ENCODE data around the gene PKD1L1.
A peak's percentile ranks its signal among the peaks of the same experiment; 100 is the strongest.
"Not testable (repeated sequence)": the region's sequence is repeated elsewhere in the genome, so short reads cannot be mapped to it uniquely, and the experiment has no call there.

PKD1L1 gene, protein sequence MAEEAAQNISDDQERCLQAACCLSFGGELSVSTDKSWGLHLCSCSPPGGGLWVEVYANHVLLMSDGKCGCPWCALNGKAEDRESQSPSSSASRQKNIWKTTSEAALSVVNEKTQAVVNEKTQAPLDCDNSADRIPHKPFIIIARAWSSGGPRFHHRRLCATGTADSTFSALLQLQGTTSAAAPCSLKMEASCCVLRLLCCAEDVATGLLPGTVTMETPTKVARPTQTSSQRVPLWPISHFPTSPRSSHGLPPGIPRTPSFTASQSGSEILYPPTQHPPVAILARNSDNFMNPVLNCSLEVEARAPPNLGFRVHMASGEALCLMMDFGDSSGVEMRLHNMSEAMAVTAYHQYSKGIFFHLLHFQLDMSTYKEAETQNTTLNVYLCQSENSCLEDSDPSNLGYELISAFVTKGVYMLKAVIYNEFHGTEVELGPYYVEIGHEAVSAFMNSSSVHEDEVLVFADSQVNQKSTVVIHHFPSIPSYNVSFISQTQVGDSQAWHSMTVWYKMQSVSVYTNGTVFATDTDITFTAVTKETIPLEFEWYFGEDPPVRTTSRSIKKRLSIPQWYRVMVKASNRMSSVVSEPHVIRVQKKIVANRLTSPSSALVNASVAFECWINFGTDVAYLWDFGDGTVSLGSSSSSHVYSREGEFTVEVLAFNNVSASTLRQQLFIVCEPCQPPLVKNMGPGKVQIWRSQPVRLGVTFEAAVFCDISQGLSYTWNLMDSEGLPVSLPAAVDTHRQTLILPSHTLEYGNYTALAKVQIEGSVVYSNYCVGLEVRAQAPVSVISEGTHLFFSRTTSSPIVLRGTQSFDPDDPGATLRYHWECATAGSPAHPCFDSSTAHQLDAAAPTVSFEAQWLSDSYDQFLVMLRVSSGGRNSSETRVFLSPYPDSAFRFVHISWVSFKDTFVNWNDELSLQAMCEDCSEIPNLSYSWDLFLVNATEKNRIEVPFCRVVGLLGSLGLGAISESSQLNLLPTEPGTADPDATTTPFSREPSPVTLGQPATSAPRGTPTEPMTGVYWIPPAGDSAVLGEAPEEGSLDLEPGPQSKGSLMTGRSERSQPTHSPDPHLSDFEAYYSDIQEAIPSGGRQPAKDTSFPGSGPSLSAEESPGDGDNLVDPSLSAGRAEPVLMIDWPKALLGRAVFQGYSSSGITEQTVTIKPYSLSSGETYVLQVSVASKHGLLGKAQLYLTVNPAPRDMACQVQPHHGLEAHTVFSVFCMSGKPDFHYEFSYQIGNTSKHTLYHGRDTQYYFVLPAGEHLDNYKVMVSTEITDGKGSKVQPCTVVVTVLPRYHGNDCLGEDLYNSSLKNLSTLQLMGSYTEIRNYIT (N-terminal part only)

DNA sequence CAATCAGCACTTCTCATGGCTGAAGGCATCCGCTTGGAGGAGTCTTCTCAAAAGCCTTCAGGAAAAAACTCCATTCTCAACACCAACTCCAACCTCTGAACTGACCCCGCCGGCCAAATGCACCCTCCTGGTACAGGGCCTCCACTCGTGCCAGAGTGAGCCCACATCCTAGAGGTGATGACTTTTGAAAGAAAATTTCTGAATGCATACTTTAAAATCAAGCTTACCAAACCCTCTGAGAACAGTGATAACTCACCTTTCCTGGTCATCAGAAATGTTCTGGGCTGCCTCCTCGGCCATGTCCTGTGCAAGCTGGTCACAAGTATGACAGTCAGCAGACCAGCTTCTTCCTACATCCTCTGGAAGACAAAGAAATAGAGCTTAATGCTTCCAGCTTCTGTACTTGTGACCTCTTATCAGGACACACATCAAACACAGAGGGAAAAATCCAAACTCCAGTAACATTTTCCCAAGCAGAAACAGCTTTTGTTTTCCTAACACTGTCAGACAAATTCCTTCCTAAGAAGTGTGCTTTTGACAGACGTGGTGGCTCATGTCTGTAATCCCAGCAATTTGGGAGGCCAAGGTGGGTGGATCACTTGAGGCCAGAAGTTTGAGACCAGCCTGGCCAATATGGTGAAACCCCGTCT lies at the start of gene PKD1L1:
TSS of gene PKD1L1 (minus strand) at position 326 of the 650 bp plus-strand sequence. CDS start at position 300, 26 bp downstream.
- DNase-seq (ENCODE audit: low spot score), result no peak

DNA sequence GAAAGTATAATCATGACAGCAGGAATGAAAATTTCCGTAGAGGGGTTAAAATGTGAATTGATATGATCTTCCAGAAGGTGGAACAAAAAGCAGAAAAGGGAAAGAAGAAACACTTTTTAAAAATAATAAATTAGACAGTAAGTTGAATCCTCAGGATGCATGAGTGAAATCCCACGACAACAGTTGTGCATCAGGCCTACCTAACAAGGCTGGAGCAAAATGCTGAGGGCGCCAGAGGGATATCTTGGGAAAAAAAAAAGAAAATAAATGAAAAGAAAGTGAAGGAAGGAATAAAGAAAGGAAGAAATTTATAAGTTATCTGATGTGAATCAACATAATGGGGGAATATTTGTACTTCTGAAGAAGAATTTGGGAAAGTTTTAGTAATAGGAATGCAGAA lies 44.2 kb upstream of the PKD1L1 start:
- DNase-seq (ENCODE audit: low spot score), result no peak

DNA sequence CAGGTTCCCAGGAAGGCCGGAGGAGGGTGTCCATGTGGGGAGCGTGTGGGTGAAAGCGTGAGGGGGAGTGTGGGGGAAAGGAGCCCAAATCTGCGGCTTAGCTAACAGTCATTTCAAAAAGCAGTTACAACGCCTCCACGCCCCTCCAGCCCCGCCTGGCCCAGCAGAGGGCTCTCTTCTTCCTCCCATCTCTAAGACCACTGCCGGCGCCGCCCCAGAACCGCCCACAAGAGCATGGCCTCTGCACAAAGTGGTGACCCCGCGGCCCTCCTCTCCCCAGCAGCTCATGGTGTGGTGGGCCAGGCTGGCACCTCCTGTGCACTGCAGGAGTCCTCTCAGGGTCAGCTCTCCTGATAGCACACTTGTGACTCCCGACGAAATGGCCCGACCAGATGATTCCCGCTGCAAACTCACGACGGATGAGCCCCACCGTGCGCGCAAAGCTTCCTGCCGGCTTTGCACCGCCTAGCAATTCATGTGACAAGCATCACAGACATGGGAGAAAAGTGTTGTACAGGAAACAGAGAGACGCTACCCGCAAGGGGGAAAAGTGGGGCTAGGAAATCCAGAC lies 43.6 kb upstream of the PKD1L1 start:
- DNase-seq (ENCODE audit: low spot score), result peak; percentile 89

DNA sequence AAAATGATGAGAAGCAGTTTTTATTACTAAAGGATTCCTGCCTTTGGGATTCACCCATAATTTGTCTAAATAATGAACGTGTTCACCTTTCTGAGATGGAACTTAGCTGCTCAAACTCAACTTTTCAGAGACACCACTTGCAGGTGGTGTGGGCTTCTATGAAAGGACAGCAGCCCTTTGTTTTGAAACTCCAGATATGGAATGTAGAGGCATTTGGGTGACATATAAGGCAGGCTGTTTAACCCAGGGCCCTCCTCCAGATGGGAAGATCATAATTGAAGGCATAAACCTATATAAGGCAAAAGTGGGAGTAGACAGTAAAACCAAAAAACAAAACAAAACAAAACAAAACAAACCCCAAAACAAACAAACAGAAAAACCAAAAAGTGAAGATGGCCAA lies 43.0 kb upstream of the PKD1L1 start:
- no peak for DNase-seq (ENCODE audit: low spot score)

DNA sequence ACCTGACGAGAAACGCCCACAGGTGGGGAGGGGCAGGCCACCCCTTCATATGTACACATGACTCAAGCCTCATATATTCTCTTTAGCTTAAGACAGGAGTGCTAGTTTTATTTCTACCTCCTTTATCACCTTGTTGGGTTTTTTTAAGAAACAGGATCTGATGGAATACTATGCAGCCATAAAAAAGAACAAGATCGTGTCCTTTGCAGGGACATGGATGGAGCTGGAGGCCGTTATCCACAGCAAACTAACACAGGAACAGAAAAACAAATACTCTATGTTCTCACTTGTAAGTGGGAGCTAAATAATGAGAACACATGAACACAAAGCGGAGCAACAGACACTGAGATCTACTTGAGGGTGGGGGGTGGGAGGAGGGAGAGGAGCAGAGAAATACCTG lies 42.3 kb upstream of the PKD1L1 start:
- DNase-seq (ENCODE audit: low spot score), result no peak

DNA sequence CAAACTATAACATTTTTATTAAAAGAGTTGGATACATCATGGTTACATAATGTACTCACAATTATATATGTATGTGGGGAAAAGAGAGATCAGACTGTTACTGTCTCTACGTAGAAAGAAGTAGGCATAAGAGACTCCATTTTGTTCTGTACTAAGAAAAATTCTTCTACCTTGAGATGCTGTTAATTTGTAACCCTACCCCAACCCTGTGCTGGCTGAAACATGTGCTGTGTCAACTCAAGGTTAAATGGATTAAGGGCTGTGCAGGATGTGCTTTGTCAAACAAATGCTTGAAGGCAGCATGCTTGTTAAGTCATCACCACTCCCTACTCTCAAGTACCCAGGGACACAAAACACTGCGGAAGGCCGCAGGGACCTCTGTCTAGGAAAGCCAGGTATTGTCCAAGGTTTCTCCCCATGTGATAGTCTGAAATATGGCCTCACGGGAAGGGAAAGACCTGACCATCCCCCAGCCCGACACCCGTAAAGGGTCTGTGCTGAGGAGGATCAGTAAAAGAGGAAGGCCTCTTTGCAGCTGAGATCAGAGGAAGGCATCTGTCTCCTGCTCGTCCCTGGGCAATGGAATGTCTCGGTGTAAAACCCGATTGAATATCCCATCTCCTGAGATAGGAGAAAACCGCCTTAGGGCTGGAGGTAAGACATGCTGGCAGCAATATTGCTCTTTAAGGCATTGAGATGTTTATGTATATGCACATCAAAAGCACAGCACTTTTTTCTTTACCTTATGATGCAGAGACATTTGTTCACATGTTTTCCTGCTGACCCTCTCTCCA lies 41.5 kb upstream of the PKD1L1 start:
- not testable (repeated sequence) for DNase-seq (ENCODE audit: low spot score)

DNA sequence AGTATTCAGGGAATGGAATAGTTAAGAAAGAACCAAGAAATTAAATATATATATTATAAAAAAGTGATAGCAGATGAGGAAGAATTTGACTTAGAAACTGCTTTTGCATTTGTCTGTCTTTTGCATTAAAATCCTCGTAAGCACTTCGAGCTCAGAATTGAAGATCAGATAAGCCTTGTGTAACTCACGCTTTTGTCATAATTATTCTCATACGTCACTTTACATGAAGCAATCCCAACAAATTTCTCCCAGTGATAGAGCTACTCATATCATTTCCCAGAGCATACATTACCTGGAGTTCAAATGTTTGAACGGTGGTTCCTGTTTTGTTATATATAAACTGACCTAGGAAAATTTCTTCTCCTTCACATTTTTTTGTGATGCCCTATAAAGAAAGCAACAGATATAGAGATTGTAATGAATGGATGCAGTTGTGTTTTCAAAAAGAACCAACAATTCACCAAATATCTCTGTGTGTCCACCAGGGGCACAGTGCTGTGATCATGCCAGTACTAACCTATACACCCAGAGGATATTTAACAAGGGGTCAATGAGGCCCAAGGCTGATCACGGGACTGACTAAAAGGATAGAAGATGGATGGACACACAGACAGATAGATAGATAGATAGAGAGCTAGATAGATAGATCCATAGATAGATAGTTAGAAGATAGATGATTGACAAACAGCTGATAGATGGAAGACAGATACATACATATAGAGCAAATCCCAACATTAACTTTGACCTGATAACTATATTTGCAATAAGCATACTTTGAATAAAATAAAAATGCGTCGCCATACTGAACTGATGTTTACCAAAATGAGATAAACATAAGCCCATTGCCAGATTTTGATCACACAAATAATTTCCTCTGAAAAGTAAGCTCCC lies 40.5 kb upstream of the PKD1L1 start:
- no peak for DNase-seq (ENCODE audit: low spot score)

DNA sequence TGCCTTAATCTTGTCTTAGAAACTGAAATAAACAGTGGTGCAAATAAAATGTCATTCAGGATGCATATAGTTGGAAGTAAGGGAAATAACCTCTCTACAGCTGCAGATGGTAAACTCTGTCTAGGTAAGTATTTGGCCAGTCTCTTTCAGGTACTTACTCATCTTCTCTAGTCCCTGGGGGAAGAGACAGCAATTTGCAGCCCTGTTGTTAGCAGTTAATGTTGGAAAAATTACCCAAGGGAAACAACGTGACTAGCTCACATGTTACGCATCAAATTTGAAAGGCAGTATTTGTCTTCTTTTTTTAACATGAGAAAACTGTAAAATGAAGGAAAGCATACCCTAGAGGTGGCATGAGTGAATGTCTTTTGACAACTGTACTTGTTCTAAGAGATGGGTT lies 34.3 kb upstream of the PKD1L1 start:
- DNase-seq (ENCODE audit: low spot score), result no peak

DNA sequence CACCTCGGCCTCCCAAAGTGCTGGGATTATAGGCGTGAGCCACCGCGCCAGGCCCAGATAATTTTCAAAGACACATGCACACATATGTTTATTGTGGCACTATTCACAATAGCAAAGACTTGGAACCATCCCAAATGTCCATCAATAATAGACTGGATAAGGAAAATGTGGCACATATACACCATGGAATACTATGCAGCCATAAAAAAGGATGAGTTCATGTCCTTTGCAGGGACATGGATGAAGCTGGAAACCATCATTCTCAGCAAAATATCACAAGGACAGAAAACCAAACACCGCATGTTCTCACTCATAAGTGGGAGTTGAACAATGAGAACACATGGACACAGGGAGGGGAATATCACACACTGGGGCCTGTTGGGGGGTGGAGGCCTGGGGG lies 32.4 kb upstream of the PKD1L1 start:
- DNase-seq (ENCODE audit: low spot score), result not testable (repeated sequence)

DNA sequence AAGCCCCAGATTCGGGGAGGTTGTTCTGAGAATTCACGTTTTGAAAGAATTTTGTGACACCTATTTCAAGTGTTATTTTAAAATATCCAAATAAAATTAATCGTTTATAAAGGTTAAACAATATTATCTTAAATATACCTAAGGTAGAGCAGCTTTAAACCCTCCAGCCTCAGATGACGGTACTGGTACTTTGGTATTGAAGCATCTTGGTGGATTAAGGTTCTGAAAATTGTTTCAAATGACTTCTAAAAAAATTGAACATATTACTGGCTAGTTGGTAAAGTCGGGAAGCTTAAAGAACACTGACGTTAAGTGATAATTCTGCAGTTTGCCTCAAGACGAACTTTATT lies 31.5 kb upstream of the PKD1L1 start:
- no peak for DNase-seq (ENCODE audit: low spot score)

DNA sequence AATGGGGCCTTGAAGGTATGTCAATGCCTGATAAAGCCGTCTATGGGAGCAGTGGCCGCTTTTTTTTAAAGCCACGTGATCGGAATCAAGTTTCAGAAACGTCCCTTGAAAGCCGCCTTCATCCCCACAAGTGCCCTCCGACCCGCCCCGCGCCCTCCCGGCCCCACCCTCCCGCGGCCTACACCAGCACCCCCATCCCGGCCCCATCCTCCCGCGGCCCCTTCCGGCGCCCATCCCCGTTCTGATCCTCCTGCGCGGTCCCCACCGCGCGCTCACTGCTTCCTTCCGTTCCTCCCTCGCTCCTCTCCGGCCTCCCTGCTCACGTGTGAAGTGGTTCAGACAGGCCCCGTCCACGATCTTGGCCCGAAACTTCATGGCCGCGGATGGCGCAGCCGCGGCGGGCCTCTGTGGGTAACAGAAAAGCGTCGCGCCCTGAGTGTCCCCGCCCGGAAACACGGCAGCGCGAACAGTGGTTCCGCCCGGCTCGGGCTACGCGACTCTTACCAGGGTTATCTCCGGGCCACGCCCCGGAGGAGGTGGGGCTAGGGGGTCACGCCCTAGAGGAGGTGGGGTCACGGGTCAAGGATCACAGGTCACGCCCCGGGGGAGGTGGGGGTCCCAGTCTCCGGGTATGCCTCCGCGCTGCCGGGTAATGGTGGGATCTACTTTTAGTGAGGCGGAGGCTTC lies 31.0 kb upstream of the PKD1L1 start, which contains the start of gene HUS1:
TSS of gene HUS1 (minus strand) at position 471 of the 687 bp plus-strand sequence. CDS start at position 375, 96 bp downstream.
- DNase-seq (ENCODE audit: low spot score), result peak; percentile 94

DNA sequence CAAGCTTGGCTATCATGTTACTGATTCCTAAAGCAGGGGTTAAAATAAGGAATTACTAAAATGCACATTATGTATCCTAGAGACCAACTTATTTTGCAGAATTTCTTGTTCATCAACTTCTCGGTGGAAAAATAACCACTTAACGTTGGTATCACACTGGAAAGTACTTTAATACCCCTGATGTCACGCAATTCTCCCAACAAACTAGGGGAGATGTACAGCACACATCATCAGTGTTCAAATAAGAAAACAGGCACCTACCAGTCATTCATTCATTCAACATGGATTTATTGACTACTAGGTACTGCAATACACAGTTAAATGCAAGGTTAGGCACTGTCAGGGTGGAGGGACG lies 30.5 kb upstream of the PKD1L1 start:
- no peak for DNase-seq (ENCODE audit: low spot score)

DNA sequence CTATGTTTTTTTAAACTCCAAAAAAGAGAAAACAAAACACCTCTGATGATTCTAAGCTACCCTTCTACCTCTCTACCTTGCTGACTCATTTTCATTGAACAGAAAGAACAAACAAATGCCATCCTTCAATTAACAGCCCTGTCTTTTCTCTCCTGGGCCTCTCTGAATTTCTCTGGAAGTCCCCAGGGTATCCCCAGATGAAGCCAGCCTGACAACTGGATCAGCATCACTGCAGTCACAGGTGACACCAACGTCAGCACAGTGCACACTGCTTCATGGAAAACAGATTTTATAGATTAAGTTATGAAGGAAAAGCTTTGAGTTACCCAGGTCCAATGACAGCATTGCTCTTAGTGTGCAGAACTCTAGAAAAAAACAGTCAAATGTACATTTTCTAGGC lies 25.5 kb upstream of the PKD1L1 start:
- no peak for DNase-seq (ENCODE audit: low spot score)

DNA sequence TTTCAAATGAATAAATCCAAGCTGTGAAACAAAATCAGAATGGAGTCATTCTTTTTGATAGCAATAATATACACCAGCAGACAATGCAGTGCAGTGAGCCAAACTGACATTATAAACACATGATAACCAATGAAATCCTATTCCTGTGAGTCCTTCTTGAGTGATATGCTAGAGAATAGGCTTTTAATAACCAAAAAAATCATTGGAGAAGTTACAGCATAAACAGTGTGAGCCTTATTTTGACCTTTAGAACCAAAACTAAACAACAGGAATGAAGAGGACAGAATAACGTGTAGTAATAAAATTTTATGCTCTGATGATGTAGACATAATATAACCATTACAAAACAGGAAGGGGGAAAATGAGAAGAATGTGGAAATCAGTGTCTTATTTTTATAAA lies 22.5 kb upstream of the PKD1L1 start:
- no peak for DNase-seq (ENCODE audit: low spot score)

DNA sequence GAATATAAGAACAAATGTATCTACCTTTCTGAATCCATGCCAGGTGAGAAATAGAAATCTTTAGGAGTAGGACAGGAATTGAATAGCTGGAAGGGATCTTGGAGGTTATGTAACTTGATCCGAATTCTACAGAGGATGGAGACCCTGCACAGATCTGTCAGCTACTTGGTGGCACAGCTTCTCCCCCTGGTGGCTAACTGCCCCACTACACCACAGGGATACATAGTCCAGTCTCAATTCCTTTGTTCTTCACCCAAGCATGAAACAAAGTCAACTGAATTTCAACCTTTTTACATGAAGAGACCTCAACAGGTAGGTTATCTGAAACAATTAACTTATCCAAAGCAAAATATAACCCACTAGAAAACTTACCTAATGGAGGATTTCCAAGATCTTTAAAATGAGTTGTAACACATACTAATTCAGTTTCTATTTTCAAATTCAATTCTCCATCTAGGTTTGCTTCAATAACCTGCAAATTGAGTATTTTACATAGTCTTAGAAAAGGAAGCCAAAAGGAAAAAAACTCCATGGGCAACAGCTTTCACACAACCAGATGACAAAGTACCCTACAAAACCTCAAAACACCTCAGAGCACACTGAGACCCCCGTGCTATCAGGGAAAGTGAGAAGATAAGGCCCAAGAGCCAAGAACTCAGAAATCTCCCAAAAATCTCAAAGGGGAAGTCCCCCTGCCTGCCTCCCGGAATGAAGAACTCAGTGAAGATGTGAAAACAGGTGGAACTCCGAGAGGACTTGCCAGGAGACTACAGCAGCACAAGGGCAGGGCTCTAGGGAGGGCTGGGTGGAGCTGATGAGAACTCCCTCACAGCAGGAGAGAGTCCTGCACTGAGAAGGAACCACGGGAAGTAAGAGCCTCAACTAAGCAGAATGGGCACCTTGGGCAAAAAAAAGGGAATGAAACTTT lies 20.8 kb upstream of the PKD1L1 start:
- DNase-seq (ENCODE audit: low spot score), result peak; percentile 65

DNA sequence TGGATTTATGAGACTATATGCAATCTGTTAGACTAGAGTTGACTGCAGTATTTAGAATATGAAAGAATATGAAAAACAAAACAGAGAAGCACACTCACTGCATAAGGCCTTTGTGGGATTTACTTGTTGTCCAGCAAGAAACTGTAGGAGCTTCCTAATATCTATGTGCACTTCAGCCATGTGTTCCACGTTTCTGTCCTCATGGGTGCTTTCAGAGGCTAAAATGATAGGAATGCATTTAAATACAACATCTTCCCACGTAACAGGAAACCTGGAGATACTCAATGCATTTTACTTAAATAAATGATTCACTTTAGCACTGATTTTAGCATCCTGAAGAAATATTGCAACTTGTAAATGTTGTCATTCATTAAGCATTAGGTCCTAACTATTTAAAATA lies 19.4 kb upstream of the PKD1L1 start:
- no peak for DNase-seq (ENCODE audit: low spot score)

DNA sequence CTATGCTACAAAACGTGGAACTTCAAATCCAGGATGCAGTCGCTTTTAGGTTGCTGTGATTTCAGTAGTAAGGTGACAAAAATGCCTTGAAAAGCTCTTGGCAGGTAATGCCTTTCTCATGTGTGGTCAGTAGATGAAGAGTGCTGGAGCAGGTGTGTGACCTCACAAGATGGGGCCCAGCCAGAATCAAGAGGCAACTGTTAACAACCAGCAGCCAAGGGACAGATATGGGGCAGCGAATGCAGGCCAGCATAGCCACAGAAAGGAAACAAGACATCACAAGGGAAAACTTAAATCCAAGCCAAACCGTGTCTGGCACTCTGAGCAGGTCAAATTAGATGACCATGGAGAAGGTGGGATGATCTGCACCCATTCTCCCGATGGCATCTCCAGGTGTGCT lies 18.9 kb upstream of the PKD1L1 start:
- no peak for DNase-seq (ENCODE audit: low spot score)

DNA sequence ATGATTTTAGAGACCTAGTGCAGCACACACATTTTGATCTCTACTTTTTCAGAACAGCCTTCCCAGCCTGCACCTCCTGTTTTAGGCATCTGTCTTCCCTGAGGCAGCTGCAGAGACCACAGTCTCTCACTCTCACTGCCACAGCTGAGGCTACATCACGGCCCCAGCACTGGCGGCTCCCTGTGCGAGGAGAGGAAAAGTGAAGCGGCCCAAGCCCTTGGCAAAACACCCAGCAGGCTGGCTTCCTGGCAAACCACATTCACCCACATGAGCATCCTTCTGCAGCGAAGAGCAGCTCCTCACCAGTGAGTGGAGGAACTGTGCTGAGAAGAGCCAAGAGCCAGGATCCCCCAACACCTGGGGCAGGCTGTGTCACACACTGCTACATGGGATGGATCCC lies 17.2 kb upstream of the PKD1L1 start:
- DNase-seq (ENCODE audit: low spot score), result no peak

Data from AG08395 (cell line).